Nephron (organoid): ENCODE measurements around the gene LPCAT2.

Source experiments
- H3K27ac Mint-ChIP-seq, 3 experiments: 2 replicates each; pipeline ENCODE4 v1.8.0; 2020; ENCODE audit warnings: mixed read lengths in 3 of 3, mild to moderate bottlenecking in 2 of 3, moderate library complexity in 1 of 3
- H3K27me3 Mint-ChIP-seq: 2 replicates; pipeline ENCODE4 v1.8.0; 2021; ENCODE audit warnings: low read depth, mild to moderate bottlenecking, moderate library complexity, mixed read lengths
- H3K36me3 Mint-ChIP-seq: 2 replicates; pipeline ENCODE4 v1.8.0; 2020; ENCODE audit warnings: low read depth, mixed read lengths
- H3K4me1 Mint-ChIP-seq: 2 replicates; pipeline ENCODE4 v1.8.0; 2020; ENCODE audit warnings: mixed read lengths
- H3K4me3 Mint-ChIP-seq, 3 experiments: 2 replicates each; pipeline ENCODE4 v1.8.0; 2020; ENCODE audit warnings: mild to moderate bottlenecking in 3 of 3, mixed read lengths in 3 of 3, moderate library complexity in 2 of 3
- H3K9me3 Mint-ChIP-seq: 2 replicates; pipeline ENCODE4 v1.8.0; 2020; ENCODE audit warnings: mixed read lengths
- CTCF ChIP-seq, 3 experiments: fragments of 200-600 bp; sonication (generic); IDR thresholded peaks; one replicate each; pipeline ENCODE4 v1.5.0; 2021; ENCODE audit warnings: antibody characterized with exemption in 3 of 3; ENCODE audit not compliant: unreplicated experiment in 3 of 3

Gene LPCAT2

GRCh38 chr16:55487048-55487803 is 21.6 kb upstream of the LPCAT2 start:
- H3K4me1 Mint-ChIP-seq, result no peaks in the 10 kb centered on the region
- no peaks in the 10 kb centered on the region for H3K9me3 Mint-ChIP-seq
- peaks cover 5% of the 10 kb centered on the region for H3K27me3 Mint-ChIP-seq
- TF ChIP-seq CTCF (IDR thresholded peaks at IDR 0.05; ENCODE audit: unreplicated experiment in 3 of 3), result no peak
- H3K4me3 Mint-ChIP-seq, result no peak overlapping the region
- peaks cover 70% of the 10 kb centered on the region for H3K36me3 Mint-ChIP-seq
- H3K27ac Mint-ChIP-seq, result no peak overlapping the region

- TF ChIP-seq CTCF (IDR thresholded peaks at IDR 0.05; ENCODE audit: unreplicated experiment in 3 of 3), result no peak
- Mint-ChIP-seq H3K27ac (no peak overlapping the region), H3K4me1 (no peaks in the 10 kb centered on the region), H3K4me3 (no peak overlapping the region), H3K36me3 (peaks cover 70% of the 10 kb centered on the region), H3K27me3 (peaks cover 5% of the 10 kb centered on the region), H3K9me3 (no peaks in the 10 kb centered on the region)
These were observed 20.6 kb upstream of the LPCAT2 start for GRCh38 chr16:55488306-55488705.

- Mint-ChIP-seq H3K27ac (no peak overlapping the region), H3K9me3 (no peaks in the 10 kb centered on the region), H3K27me3 (peaks cover 5% of the 10 kb centered on the region), H3K36me3 (peaks cover 71% of the 10 kb centered on the region), H3K4me1 (peaks cover 5% of the 10 kb centered on the region), H3K4me3 (no peak overlapping the region)
- no peak for TF ChIP-seq CTCF (IDR thresholded peaks at IDR 0.05; ENCODE audit: unreplicated experiment in 3 of 3)
These were observed 19.5 kb upstream of the LPCAT2 start for GRCh38 chr16:55489119-55489955.

GRCh38 chr16:55489956-55490265 is 19.0 kb upstream of the LPCAT2 start:
- Mint-ChIP-seq H3K27ac (no peak overlapping the region), H3K9me3 (no peaks in the 10 kb centered on the region), H3K36me3 (peaks cover 66% of the 10 kb centered on the region), H3K4me1 (peaks cover 10% of the 10 kb centered on the region), H3K27me3 (peaks cover 5% of the 10 kb centered on the region), H3K4me3 (no peak overlapping the region)
- TF ChIP-seq CTCF (IDR thresholded peaks at IDR 0.05; ENCODE audit: unreplicated experiment in 3 of 3), result no peak

GRCh38 chr16:55490301-55490700 is 18.6 kb upstream of the LPCAT2 start:
- H3K4me1 Mint-ChIP-seq, result peaks cover 14% of the 10 kb centered on the region

More at GRCh38 chr16:55490301-55490700, 18.6 kb upstream of the LPCAT2 start:
- peaks cover 5% of the 10 kb centered on the region for H3K27me3 Mint-ChIP-seq
- no peak overlapping the region for H3K27ac Mint-ChIP-seq
- TF ChIP-seq CTCF (IDR thresholded peaks at IDR 0.05; ENCODE audit: unreplicated experiment in 3 of 3), result no peak
- peaks cover 67% of the 10 kb centered on the region for H3K36me3 Mint-ChIP-seq
- H3K4me3 Mint-ChIP-seq, result no peak overlapping the region
- H3K9me3 Mint-ChIP-seq, result no peaks in the 10 kb centered on the region
